ENCODE results near the gene GABARAPL1.

DNA sequence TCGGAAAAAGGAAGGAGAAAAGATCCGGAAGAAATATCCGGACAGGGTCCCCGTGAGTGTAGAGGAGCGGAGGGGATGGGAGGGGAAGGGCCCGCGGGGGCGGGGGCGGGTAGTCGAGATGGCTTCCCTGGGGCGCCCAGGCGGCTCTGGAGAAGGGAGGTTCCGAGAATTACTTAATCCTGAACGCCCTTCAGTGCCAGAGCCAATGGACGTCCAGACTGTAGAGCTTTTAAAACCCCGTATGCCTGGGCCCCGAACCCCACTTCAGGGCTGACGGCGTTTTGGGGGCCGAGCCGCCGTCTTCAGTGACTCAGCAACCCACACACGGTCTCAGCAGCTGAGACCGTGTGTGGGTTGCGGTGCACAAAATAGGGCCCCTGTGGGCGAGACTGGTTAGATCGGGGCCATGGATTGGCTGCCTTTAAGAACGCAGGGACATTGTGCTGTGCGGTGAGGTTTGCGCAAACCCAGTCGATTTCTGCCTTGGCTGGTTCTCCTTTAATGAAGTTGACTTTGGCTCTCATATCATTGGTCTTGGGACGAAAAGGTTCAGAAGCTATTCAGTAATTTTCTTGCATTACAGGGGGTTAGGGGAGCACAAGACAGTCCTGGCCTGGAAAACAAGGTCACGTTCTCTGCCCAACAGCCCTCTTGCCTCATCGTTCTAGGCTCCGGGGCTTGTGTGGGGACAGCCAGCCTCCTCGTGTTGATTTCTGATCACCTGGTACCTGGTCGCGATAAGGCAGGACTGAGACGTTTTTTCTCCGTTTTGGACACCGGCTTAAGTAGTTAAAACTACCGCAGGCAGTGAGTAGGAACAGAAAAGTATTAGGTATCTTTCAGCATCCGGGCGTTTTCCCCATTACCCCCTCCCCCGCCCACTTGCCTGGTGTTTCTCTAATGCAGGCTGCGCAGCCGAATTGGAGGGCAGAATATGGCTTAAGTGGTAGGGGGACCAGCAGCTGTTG lies 775 bp downstream of the GABARAPL1 start:
- TF ChIP-seq, protein P1, sequence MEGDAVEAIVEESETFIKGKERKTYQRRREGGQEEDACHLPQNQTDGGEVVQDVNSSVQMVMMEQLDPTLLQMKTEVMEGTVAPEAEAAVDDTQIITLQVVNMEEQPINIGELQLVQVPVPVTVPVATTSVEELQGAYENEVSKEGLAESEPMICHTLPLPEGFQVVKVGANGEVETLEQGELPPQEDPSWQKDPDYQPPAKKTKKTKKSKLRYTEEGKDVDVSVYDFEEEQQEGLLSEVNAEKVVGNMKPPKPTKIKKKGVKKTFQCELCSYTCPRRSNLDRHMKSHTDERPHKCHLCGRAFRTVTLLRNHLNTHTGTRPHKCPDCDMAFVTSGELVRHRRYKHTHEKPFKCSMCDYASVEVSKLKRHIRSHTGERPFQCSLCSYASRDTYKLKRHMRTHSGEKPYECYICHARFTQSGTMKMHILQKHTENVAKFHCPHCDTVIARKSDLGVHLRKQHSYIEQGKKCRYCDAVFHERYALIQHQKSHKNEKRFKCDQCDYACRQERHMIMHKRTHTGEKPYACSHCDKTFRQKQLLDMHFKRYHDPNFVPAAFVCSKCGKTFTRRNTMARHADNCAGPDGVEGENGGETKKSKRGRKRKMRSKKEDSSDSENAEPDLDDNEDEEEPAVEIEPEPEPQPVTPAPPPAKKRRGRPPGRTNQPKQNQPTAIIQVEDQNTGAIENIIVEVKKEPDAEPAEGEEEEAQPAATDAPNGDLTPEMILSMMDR (IDR thresholded peaks at IDR 0.05; ENCODE audit: low read depth, low read length): no peak
- TF ChIP-seq MYC (IDR thresholded peaks at IDR 0.05; ENCODE audit: low read depth, low read length) (peak; percentile 14; the same call in 1 of the 2 replicates), POLR2A (IDR thresholded peaks at IDR 0.05; ENCODE audit: extremely low read depth, insufficient read length) (peak; percentile 22)

Measured in NB4 (cell line).